ENCODE data around the gene SEMA5A.

DNA sequence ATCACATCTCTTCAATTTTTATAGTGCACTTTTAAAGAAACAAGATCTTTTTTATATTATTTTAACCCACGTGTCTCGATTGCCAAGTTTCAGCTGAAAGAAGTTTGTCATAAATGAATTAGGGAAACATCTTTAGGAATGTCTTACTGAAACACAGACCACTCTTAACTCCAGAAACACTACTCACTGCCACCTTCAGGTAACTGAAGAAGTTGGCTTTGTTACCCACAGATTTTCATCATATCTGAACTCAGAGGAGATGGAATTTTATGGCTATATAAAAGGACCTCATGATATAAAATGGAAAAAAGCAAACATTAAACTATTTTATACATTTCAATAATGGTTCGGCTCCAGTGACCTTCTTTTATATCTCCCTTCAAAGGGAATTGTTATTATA is 158.0 kb downstream of the SEMA5A start:
- no peak for TF ChIP-seq EZH2 (IDR thresholded peaks at IDR 0.05)
- TF ChIP-seq, protein P1, sequence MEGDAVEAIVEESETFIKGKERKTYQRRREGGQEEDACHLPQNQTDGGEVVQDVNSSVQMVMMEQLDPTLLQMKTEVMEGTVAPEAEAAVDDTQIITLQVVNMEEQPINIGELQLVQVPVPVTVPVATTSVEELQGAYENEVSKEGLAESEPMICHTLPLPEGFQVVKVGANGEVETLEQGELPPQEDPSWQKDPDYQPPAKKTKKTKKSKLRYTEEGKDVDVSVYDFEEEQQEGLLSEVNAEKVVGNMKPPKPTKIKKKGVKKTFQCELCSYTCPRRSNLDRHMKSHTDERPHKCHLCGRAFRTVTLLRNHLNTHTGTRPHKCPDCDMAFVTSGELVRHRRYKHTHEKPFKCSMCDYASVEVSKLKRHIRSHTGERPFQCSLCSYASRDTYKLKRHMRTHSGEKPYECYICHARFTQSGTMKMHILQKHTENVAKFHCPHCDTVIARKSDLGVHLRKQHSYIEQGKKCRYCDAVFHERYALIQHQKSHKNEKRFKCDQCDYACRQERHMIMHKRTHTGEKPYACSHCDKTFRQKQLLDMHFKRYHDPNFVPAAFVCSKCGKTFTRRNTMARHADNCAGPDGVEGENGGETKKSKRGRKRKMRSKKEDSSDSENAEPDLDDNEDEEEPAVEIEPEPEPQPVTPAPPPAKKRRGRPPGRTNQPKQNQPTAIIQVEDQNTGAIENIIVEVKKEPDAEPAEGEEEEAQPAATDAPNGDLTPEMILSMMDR (IDR thresholded peaks at IDR 0.05) = no peak
- no peak for TF ChIP-seq EZH2phosphoT487 (IDR thresholded peaks at IDR 0.05)
